PC-9 (cell line): ENCODE results near the gene PACRGL.

Experiments used
- EZH2 ChIP-seq: fragments of 200-600 bp; sonication (generic); IDR thresholded peaks from 2 replicates; pipeline ENCODE4 v1.8.0; 2017; ENCODE audit warnings: antibody characterized with exemption, low read depth
- TF ChIP-seq, protein P1 (sequence below): fragments of 200-600 bp; sonication (generic); conservative IDR thresholded peaks from 2 replicates; pipeline ENCODE4 v1.6.1; 2017; ENCODE audit warnings: mixed run types, antibody characterized with exemption, mild to moderate bottlenecking, moderate library complexity

DNA sequence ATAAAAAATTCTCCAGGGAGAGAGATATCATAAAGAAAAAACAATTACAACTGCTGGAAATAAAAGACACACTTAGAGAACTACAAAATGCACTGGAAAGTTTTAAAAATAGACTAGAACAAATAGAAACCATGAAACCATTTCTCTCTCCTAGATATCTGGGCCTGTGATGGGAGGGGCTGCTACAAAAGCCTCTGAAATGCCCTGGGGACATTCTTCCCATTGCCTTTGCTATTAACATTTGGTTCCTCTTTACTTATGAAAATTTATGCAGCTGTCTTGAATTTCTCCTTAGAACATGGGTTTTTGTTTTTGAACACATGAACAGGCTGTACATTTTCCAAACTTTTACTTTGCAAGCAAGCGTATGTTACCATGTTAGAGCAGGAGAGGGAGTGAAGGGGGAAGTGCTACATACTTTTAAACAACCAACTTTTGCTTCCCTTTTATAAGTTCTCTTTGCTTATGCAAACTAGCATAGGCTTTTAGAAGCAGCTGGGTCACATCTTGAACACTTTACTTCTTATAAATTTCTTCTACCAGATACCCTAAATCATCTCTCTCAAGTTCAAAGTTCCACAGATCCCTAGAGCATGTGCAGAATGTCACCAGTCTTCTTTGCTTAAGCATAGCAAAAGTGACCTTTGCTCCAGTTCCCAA is 47.9 kb upstream of the PACRGL start:
- TF ChIP-seq, protein P1, sequence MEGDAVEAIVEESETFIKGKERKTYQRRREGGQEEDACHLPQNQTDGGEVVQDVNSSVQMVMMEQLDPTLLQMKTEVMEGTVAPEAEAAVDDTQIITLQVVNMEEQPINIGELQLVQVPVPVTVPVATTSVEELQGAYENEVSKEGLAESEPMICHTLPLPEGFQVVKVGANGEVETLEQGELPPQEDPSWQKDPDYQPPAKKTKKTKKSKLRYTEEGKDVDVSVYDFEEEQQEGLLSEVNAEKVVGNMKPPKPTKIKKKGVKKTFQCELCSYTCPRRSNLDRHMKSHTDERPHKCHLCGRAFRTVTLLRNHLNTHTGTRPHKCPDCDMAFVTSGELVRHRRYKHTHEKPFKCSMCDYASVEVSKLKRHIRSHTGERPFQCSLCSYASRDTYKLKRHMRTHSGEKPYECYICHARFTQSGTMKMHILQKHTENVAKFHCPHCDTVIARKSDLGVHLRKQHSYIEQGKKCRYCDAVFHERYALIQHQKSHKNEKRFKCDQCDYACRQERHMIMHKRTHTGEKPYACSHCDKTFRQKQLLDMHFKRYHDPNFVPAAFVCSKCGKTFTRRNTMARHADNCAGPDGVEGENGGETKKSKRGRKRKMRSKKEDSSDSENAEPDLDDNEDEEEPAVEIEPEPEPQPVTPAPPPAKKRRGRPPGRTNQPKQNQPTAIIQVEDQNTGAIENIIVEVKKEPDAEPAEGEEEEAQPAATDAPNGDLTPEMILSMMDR: no peak
- no peak for TF ChIP-seq EZH2
